HepG2 (cell line): ENCODE measurements around the gene GGA3. TPM values are rescaled to one million over a fixed set of nuclear protein-coding genes. Genes with fewer than 3 reads are reported as not detected.

Experiments
- CBX1 ChIP-seq: IDR thresholded peaks from one replicate; pipeline ENCODE4 v1.6.1; 2016; ENCODE audit warnings: antibody characterized with exemption, low read depth
- ERF ChIP-seq: IDR thresholded peaks from 2 replicates; pipeline ENCODE4 v1.6.1; 2018; ENCODE audit warnings: missing biosample characterization, missing genetic modification reagents
- ETV5 ChIP-seq: IDR thresholded peaks from 2 replicates; pipeline ENCODE4 v1.6.1; 2018; ENCODE audit warnings: missing biosample characterization, missing genetic modification reagents, inconsistent platforms, borderline replicate concordance
- FOXO1 ChIP-seq: sonication (generic); formaldehyde crosslinking; IDR thresholded peaks from 2 replicates; pipeline ENCODE4 v1.4.0; 2020; ENCODE audit warnings: missing genetic modification reagents
- HNRNPLL ChIP-seq: fragments of 200-400 bp; formaldehyde crosslinking; IDR thresholded peaks from 2 replicates; pipeline ENCODE4 v1.6.1; 2017; ENCODE audit warnings: mild to moderate bottlenecking, low read depth, low read length; ENCODE audit not compliant: poor library complexity, severe bottlenecking
- NFKBIZ ChIP-seq: IDR thresholded peaks from 2 replicates; pipeline ENCODE4 v1.6.1; 2018; ENCODE audit warnings: missing genetic modification reagents, missing compliant biosample characterization
- PAX8 ChIP-seq: sonication (generic); formaldehyde crosslinking; IDR thresholded peaks from 2 replicates; pipeline ENCODE4 v1.8.0; 2022; ENCODE audit warnings: mild to moderate bottlenecking, missing genetic modification reagents, borderline replicate concordance
- PPARG ChIP-seq: conservative IDR thresholded peaks from 2 replicates; pipeline ENCODE4 v1.6.1; 2016; ENCODE audit warnings: missing biosample characterization, missing genetic modification reagents
- RARG ChIP-seq: sonication (generic); formaldehyde crosslinking; IDR thresholded peaks from 2 replicates; pipeline ENCODE4 v1.4.0; 2020; ENCODE audit warnings: low read depth, mild to moderate bottlenecking, missing genetic modification reagents
- SATB2 ChIP-seq: sonication (generic); formaldehyde crosslinking; IDR thresholded peaks from 2 replicates; pipeline ENCODE4 v1.5.0; 2020; ENCODE audit warnings: missing genetic modification reagents
- SP1 ChIP-seq, 2 experiments: fragments of 450-650 bp in 1 of 2; sonication (generic) in 1 of 2; formaldehyde crosslinking in 1 of 2; IDR thresholded peaks; 2 replicates each; pipeline versions ENCODE4 v1.4.0 to v1.6.1; 2016 to 2020; ENCODE audit warnings: missing genetic modification reagents in 1 of 2
- SRY ChIP-seq: sonication (generic); formaldehyde crosslinking; IDR thresholded peaks from 2 replicates; pipeline ENCODE4 v1.8.0; 2022; ENCODE audit warnings: mild to moderate bottlenecking, missing genetic modification reagents
- ZNF552 ChIP-seq: sonication (generic); formaldehyde crosslinking; IDR thresholded peaks from 2 replicates; pipeline ENCODE4 v1.9.0; 2022; ENCODE audit warnings: missing genetic modification reagents, mild to moderate bottlenecking, borderline replicate concordance
- ZNF678 ChIP-seq: sonication (generic); formaldehyde crosslinking; IDR thresholded peaks from 2 replicates; pipeline ENCODE4 v1.4.0; 2020; ENCODE audit warnings: mild to moderate bottlenecking, missing genetic modification reagents
- ZNF720 ChIP-seq: sonication (generic); formaldehyde crosslinking; IDR thresholded peaks from 2 replicates; pipeline ENCODE4 v1.4.0; 2020; ENCODE audit warnings: missing genetic modification reagents
- polyA plus RNA-seq, 8 experiments: library from polyadenylated mRNA; depleted of rRNA in 3 of 8; stranded (reverse) in 7 of 8; unstranded in 1 of 8; fragments of >200 nt; fragmentation: Illumina TruSeq in 4 of 8; extraction: Trizol in 4 of 8; gene quantifications; 2 replicates each; pipeline versions ENCODE4 v1.2.1 to v1.2.3, GENCODE V29; 2011 to 2016; ENCODE audit warnings: low read depth in 4 of 8, missing spikeins in 1 of 8, mixed read lengths in 1 of 8; ENCODE audit not compliant: insufficient read depth in 1 of 8
- total RNA-seq, 5 experiments: library from RNA; depleted of rRNA; stranded (reverse); fragments of >200 nt; fragmentation: Illumina TruSeq; extraction: Trizol; gene quantifications; 2 replicates each; pipeline ENCODE4 v1.2.3, GENCODE V29; 2016; ENCODE audit warnings: low read depth in 1 of 5
- TF ChIP-seq, protein P1 (sequence below): sonication (generic); formaldehyde crosslinking; IDR thresholded peaks from 2 replicates; pipeline ENCODE4 v1.4.0; 2020; ENCODE audit warnings: missing genetic modification reagents
- TF ChIP-seq, protein P2 (sequence below): sonication (generic); formaldehyde crosslinking; IDR thresholded peaks from 2 replicates; pipeline ENCODE4 v1.4.0; 2020; ENCODE audit warnings: low read depth, mild to moderate bottlenecking, missing genetic modification reagents
- TF ChIP-seq, protein P3 (sequence below): sonication (generic); formaldehyde crosslinking; IDR thresholded peaks from 2 replicates; pipeline ENCODE4 v1.4.0; 2020; ENCODE audit warnings: missing genetic modification reagents
- TF ChIP-seq, protein P4 (sequence below): sonication (generic); formaldehyde crosslinking; IDR thresholded peaks from 2 replicates; pipeline ENCODE4 v1.5.1; 2020; ENCODE audit warnings: missing genetic modification reagents, mild to moderate bottlenecking, borderline replicate concordance

GGA3 gene
- total and polyA plus RNA-seq, 2 of the 13 experiments (the other 11 are each of a cell fraction or from before 2014, with no cell fraction given) = 28.4 to 43.7 TPM

DNA sequence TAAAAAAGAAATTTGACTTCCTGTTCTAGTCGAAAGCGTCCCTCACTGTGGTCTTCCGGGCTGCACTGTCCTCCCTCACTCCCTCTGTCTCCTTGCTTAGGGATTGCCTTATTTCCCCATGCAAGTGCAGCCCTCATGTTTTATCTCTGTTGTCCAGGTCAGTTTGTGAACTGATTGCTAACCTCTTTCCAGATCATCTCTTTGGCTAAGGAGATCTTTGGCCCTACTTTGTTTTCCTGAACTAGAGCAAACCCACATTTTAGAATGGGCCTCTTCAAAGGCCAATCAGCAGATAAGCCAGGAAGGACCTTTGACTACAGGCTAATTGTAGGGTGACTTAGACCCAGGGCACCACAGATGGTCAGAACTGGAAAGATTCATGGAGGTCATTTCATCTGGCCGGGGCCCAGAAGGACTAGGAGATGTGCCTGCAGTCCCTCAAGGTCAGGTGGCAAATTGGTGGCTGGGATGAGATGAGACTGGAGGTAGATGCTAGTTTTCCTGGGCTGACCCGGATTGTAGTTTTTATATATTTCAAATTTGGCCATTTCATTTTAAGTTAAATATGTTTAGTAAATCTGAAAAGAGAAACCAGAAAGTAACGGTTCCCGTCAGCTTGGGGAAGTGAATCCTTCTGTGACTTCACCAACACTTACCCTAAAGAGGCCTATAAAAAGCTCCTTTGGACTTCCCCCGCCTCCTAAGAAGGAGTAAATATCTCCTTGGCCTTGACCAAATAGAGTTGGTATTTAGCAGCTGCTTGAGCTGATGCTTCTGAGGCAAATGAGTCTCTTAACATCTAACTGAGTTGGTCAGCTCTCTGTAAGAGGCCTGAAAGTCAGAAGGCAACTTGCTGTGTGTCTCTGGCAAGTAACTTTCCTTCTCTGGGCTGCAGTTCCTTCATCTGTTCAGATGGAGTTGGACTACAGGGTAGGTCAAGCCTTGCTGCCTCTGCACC is 34.1 kb upstream of the GGA3 start (continued):
- TF ChIP-seq, protein P1, sequence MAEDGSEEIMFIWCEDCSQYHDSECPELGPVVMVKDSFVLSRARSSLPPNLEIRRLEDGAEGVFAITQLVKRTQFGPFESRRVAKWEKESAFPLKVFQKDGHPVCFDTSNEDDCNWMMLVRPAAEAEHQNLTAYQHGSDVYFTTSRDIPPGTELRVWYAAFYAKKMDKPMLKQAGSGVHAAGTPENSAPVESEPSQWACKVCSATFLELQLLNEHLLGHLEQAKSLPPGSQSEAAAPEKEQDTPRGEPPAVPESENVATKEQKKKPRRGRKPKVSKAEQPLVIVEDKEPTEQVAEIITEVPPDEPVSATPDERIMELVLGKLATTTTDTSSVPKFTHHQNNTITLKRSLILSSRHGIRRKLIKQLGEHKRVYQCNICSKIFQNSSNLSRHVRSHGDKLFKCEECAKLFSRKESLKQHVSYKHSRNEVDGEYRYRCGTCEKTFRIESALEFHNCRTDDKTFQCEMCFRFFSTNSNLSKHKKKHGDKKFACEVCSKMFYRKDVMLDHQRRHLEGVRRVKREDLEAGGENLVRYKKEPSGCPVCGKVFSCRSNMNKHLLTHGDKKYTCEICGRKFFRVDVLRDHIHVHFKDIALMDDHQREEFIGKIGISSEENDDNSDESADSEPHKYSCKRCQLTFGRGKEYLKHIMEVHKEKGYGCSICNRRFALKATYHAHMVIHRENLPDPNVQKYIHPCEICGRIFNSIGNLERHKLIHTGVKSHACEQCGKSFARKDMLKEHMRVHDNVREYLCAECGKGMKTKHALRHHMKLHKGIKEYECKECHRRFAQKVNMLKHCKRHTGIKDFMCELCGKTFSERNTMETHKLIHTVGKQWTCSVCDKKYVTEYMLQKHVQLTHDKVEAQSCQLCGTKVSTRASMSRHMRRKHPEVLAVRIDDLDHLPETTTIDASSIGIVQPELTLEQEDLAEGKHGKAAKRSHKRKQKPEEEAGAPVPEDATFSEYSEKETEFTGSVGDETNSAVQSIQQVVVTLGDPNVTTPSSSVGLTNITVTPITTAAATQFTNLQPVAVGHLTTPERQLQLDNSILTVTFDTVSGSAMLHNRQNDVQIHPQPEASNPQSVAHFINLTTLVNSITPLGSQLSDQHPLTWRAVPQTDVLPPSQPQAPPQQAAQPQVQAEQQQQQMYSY (CRISPR knock-in tag) = peak; percentile 73
- TF ChIP-seq, protein P2, sequence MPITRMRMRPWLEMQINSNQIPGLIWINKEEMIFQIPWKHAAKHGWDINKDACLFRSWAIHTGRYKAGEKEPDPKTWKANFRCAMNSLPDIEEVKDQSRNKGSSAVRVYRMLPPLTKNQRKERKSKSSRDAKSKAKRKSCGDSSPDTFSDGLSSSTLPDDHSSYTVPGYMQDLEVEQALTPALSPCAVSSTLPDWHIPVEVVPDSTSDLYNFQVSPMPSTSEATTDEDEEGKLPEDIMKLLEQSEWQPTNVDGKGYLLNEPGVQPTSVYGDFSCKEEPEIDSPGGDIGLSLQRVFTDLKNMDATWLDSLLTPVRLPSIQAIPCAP (CRISPR knock-in tag) = no peak
- TF ChIP-seq CBX1 = no peak
- peak; percentile 73 for TF ChIP-seq ERF (CRISPR knock-in tag)
- no peak for TF ChIP-seq RARG
- TF ChIP-seq NFKBIZ (CRISPR knock-in tag) = no peak
- TF ChIP-seq SATB2 = no peak
- TF ChIP-seq PAX8 (CRISPR knock-in tag) = no peak
- TF ChIP-seq ZNF552 (CRISPR knock-in tag) = no peak
- TF ChIP-seq SP1 (IDR thresholded peaks at IDR 0.05) = no peak
- TF ChIP-seq SP1 (CRISPR knock-in tag; IDR thresholded peaks at IDR 0.05) = 0 out of 2 replicates have a peak, but pooled peaks have one; percentile 37
- TF ChIP-seq ZNF678 = no peak
- TF ChIP-seq ZNF720 = no peak
- no peak for TF ChIP-seq HNRNPLL
- TF ChIP-seq PPARG = peak; percentile 92
- TF ChIP-seq, protein P3, sequence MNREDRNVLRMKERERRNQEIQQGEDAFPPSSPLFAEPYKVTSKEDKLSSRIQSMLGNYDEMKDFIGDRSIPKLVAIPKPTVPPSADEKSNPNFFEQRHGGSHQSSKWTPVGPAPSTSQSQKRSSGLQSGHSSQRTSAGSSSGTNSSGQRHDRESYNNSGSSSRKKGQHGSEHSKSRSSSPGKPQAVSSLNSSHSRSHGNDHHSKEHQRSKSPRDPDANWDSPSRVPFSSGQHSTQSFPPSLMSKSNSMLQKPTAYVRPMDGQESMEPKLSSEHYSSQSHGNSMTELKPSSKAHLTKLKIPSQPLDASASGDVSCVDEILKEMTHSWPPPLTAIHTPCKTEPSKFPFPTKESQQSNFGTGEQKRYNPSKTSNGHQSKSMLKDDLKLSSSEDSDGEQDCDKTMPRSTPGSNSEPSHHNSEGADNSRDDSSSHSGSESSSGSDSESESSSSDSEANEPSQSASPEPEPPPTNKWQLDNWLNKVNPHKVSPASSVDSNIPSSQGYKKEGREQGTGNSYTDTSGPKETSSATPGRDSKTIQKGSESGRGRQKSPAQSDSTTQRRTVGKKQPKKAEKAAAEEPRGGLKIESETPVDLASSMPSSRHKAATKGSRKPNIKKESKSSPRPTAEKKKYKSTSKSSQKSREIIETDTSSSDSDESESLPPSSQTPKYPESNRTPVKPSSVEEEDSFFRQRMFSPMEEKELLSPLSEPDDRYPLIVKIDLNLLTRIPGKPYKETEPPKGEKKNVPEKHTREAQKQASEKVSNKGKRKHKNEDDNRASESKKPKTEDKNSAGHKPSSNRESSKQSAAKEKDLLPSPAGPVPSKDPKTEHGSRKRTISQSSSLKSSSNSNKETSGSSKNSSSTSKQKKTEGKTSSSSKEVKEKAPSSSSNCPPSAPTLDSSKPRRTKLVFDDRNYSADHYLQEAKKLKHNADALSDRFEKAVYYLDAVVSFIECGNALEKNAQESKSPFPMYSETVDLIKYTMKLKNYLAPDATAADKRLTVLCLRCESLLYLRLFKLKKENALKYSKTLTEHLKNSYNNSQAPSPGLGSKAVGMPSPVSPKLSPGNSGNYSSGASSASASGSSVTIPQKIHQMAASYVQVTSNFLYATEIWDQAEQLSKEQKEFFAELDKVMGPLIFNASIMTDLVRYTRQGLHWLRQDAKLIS (CRISPR knock-in tag) = no peak
- TF ChIP-seq ETV5 (CRISPR knock-in tag) = peak; percentile 70; the same call in 1 of the 2 replicates
- peak; percentile 96 for TF ChIP-seq FOXO1
- TF ChIP-seq, protein P4, sequence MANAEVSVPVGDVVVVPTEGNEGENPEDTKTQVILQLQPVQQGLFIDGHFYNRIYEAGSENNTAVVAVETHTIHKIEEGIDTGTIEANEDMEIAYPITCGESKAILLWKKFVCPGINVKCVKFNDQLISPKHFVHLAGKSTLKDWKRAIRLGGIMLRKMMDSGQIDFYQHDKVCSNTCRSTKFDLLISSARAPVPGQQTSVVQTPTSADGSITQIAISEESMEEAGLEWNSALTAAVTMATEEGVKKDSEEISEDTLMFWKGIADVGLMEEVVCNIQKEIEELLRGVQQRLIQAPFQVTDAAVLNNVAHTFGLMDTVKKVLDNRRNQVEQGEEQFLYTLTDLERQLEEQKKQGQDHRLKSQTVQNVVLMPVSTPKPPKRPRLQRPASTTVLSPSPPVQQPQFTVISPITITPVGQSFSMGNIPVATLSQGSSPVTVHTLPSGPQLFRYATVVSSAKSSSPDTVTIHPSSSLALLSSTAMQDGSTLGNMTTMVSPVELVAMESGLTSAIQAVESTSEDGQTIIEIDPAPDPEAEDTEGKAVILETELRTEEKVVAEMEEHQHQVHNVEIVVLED (CRISPR knock-in tag) = peak; percentile 60; the same call in 1 of the 2 replicates
- TF ChIP-seq SRY (CRISPR knock-in tag) = no peak
